Stimulated activated CD4-positive, alpha-beta T cell treated with anti-CD3 and anti-CD28 coated beads, Interleukin-15, amount 100 ng/mL, for 24 hours (primary cell): ENCODE data around the gene EVC.
"Not testable (repeated sequence)": the region's sequence is repeated elsewhere in the genome, so short reads cannot be mapped to it uniquely, and the experiment has no call there.

Experiments
- DNase-seq: peaks from one replicate; pipeline ENCODE4 v3.0.0-alpha.2; 2020

EVC gene

GRCh38 chr4:5709207-5709575 lies 1.8 kb upstream of the EVC start:
- no peak for DNase-seq

- DNase-seq = no peak
These were observed 688 bp upstream of the EVC start for GRCh38 chr4:5710065-5710960.

GRCh38 chr4:5711479-5712184 lies 631 bp downstream of the EVC start:
- DNase-seq = peak; percentile 15

GRCh38 chr4:5712517-5712916 lies 1.5 kb downstream of the EVC start:
- peak; percentile 41 for DNase-seq

DNA sequence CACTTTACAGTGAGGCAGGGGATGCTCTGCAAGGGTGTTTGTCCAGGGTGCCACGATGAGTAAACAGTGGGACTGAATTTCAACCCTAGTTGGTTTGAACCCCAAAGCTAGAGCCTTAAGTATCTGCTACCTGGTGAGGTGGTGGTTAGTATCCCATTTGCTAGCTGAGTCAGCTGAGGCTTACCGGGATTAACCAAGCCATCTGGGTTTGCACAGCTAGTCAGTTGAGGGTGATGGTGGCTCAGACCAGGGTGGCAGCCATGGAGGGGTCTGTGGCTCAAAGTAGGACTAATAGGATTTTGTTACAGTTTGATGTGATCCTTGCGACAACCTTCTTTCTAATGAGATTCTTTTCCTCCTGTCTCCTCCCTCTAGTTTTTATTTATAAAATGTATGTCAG lies 1.9 kb downstream of the EVC start:
- no peak for DNase-seq

- DNase-seq = no peak
These were observed 2.9 kb downstream of the EVC start for GRCh38 chr4:5713861-5714260.

- no peak for DNase-seq
These were observed 4.4 kb downstream of the EVC start for GRCh38 chr4:5715357-5715756.

GRCh38 chr4:5716391-5716790 lies 5.4 kb downstream of the EVC start:
- DNase-seq = no peak

- DNase-seq = no peak
These were observed 6.6 kb downstream of the EVC start for GRCh38 chr4:5717449-5718158.

DNA sequence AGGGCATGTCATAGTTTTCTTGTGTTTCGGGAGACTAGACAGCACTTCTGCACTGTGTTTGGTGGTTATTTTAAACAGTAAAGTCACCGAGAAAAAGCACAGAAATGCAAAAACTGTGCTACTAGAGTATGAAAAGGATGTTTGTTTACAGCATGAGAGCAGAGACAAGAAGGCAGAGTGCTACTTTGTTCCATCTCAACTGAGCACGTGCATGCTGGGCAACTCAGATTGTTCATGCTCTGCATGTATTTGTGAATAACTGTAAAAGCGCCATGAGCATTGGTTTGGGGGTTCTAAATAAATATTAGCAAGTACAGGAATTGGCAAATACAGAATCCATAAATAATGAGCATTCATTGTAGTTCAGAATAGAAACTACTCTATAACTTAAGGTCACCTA lies 7.4 kb downstream of the EVC start:
- DNase-seq = no peak

DNA sequence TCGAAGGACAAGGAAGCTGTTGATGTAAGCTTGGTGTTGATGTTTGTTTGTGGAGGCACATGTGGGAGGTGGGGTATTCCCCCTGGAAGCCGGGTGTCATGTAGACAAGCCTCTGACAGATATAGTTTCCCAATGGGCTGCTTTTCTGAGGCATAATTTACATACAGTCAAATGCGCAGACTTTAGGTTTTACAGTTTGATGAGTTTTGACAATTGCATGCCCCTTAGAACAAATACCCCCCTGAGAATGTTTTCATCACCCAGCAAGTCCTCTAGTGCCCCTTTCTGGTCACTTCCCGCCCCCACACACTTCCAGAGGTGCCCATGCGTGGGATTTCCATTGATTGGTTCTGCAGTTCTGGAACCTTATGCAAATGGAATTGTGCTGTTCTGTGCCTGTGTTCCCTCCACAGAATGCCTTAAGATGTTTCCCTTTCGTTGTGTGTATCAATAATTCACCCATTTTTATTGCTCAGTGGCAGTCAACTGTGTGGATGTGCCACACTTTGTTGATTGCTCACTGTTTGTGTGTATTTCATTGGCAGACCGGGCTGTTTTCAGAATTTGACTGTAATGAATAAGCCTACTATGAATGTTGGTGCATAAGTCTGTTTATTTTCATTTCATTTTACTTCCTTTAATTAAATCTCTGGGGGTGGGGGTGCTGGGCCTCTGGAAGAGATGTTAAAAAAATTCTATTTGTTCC lies 8.5 kb downstream of the EVC start:
- DNase-seq = no peak

DNA sequence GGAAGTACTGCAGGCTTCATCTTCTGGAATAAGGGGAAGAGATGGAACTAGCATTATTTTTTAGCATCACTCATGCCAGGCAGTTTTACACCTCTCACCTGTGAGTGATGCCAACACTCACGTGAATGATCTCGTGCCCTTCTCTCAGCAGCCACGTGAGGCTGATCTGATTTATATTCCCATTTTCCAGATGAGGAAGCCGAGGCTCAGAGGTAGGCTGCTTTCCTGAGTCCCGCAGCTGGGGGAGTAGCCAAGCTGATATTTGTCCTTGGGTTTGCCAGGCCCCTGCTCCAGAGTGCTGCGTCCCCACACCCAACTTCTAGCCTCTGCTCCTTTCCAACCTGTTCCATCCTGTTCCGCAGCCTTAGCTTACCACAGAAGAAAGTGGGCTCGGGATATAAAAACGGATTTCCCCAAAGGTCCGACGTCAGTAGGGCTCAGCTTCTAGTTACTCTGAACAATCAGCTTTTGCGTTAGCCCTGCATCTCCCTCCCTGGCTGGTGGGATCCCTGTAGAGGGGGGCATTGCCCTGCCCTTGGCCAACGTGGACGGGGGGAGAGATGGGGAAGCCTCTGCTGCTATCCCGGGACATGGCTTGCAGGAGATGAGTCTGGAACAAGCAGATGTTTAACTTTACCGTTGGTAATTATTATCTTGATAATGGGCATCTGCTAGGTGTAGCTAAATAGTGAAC lies 9.3 kb downstream of the EVC start:
- no peak for DNase-seq

DNA sequence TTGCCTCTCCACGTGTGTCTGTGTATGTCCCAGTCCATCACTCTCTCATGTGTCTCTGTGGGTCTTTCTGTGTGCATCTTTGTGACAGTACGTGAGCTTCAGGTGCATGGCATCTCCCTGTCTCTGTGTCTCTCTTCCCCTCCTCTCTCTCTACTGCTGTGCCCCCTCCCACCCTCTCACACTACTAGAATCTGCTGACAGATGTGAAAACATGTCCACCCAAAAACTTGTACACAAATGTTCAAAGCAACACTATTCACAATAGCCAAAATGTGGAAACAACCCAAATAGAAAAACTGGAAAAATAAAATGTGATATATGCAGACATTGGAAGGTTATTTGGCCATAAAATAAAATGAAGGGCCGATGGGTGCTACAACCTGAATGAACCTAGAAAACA lies 10.0 kb downstream of the EVC start:
- no peak for DNase-seq

- DNase-seq = no peak
These were observed 10.9 kb downstream of the EVC start for GRCh38 chr4:5721923-5722322.

GRCh38 chr4:5722328-5722727 lies 11.3 kb downstream of the EVC start:
- no peak for DNase-seq

- DNase-seq = no peak
These were observed 13.4 kb downstream of the EVC start for GRCh38 chr4:5724377-5724776.

- not testable (repeated sequence) for DNase-seq
These were observed 17.4 kb downstream of the EVC start for GRCh38 chr4:5728412-5728811.

GRCh38 chr4:5730436-5730835 lies 19.4 kb downstream of the EVC start:
- no peak for DNase-seq

DNA sequence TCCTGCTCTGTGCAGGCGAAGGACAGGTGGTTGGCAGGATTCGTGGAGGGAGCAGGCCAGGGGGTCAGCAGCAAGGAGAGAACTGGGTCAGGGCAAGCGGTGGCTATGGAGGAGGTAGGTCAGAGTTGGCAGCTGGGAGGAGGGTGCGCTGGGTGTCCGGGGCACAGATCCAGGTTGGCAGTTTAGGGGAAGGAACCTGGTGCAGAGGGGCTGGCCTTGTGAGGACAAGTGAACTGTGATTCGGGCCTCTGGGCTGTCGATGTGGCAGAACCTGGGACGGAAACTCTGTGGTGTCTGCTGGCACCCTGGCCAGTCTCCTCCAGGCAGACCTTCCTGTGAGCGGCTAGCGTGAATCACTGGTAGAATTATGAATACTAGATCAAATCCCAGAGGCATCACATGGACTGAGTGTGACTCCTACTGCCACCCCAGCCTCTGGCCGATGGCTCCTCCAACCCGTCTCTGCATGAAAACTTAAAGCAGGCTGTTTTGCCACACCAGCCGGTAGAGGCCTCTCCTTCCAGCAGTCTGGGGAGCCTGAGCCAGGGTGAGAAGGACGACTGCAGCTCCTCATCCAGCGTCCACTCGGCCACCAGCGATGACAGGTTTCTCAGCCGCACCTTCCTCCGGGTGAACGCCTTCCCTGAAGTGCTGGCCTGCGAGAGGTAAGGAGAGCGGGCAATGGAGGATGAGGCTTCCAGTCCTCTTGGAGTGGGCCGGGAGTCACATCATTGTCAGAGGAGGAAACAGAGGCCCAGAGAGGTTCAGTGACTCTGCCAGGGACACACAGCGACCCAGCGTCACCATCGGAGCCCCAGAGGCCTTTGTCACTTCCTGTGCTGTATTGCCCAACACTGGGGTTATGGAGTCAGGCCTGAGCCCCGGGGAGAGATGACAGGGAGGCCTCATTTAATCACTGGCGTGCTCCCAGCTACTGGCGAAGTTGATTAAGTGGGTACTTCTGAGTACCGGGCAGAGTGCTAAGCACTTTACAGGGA lies 20.3 kb downstream of the EVC start:
- no peak for DNase-seq

DNA sequence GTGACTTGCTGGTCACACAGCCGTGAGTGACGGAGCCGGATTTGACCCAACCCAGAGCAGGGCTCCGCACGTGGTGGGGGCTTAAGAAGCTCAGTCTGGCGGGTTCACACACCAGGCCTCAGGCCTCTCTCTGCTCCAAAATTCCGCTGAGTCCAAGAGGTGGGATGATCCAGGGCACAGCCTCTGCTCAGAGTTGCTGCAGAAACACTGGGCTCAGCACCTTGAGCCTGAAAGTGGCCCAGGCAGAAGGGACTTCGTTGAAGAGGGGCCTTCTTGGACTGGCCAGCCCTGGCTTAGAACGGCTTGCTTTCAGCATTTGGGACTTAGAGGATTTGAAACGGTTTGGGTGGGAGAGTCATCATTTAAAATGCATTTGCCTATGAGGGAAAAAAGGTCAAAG lies 21.2 kb downstream of the EVC start:
- DNase-seq = no peak

DNA sequence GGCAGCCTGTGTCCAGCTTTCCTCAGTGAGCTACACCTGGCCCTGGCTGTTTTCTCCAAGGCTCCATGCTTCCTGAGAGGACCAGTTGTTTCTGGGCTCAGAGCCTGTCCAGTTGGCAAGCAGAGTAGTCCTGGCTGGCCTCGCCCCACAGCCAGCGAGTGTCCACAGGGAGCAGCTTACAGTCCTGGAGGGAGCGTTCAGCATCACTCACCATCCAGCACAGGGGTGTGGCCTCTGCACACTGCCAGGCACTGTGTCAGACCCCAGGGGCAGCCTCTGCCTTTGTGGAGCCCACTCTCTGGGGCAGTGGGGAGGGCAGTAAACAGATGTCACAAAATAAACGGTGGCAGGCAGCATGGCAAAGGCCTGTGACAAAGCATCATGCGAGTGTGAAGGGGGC lies 23.9 kb downstream of the EVC start:
- DNase-seq = no peak
